Astrocyte (in vitro differentiated cells and primary cell): ENCODE results near the gene FAM53B. TPM values are rescaled to one million over a fixed set of nuclear protein-coding genes. Genes with fewer than 3 reads are reported as not detected.

ENCODE experiments used
- DNase-seq: peaks from one replicate; pipeline ENCODE4 v3.0.0-alpha.2; 2010; ENCODE audit warnings: low read depth
- FAIRE-seq: peaks from 2 replicates; lab custom pipeline; 2011; peaks lifted over from hg19 to GRCh38; lab: Jason Lieb, UNC
- H2AFZ ChIP-seq: 2 replicates; pipeline ENCODE4 v1.6.0; 2012; ENCODE audit warnings: low read depth, low read length, inconsistent platforms
- H3K27ac ChIP-seq: 2 replicates; pipeline ENCODE4 v1.5.1; 2011; ENCODE audit warnings: low read depth, low read length, inconsistent platforms
- H3K27me3 ChIP-seq: 2 replicates; pipeline ENCODE4 v1.6.0; 2011; ENCODE audit warnings: low read length, inconsistent platforms; ENCODE audit not compliant: insufficient read depth
- H3K36me3 ChIP-seq: 2 replicates; pipeline ENCODE4 v1.5.1; 2011; ENCODE audit warnings: low read length, inconsistent platforms; ENCODE audit not compliant: insufficient read depth
- H3K4me1 ChIP-seq: 2 replicates; pipeline ENCODE4 v1.5.1; 2011; ENCODE audit warnings: low read length, inconsistent platforms; ENCODE audit not compliant: insufficient read depth
- H3K4me2 ChIP-seq: 2 replicates; pipeline ENCODE4 v1.6.0; 2012; ENCODE audit warnings: low read length, inconsistent platforms
- H3K4me3 ChIP-seq: 2 replicates; pipeline ENCODE4 v1.5.1; 2011; ENCODE audit warnings: low read depth, mild to moderate bottlenecking, low read length, inconsistent platforms; ENCODE audit not compliant: insufficient read depth
- H3K79me2 ChIP-seq: 2 replicates; pipeline ENCODE4 v1.6.0; 2012; ENCODE audit warnings: mild to moderate bottlenecking, low read length, inconsistent platforms; ENCODE audit not compliant: insufficient read depth
- H3K9ac ChIP-seq: 2 replicates; pipeline ENCODE4 v1.6.0; 2012; ENCODE audit warnings: mild to moderate bottlenecking, low read length, inconsistent platforms
- H3K9me3 ChIP-seq: 2 replicates; pipeline ENCODE4 v1.5.1; 2012; ENCODE audit warnings: low read depth, mild to moderate bottlenecking, low read length, inconsistent platforms; ENCODE audit not compliant: insufficient read depth
- H4K20me1 ChIP-seq: 2 replicates; pipeline ENCODE4 v1.6.0; 2012; ENCODE audit warnings: low read length, inconsistent platforms; ENCODE audit not compliant: insufficient read depth
- H3K27ac Mint-ChIP-seq: one replicate; pipeline ENCODE4 v1.8.0; 2021; ENCODE audit warnings: mild to moderate bottlenecking, mixed read lengths; ENCODE audit not compliant: unreplicated experiment
- H3K27me3 Mint-ChIP-seq: one replicate; pipeline ENCODE4 v1.8.0; 2021; ENCODE audit warnings: low read depth, mixed read lengths; ENCODE audit not compliant: unreplicated experiment
- H3K36me3 Mint-ChIP-seq: one replicate; pipeline ENCODE4 v1.8.0; 2021; ENCODE audit warnings: low read depth, mixed read lengths; ENCODE audit not compliant: unreplicated experiment
- H3K4me1 Mint-ChIP-seq: one replicate; pipeline ENCODE4 v1.8.0; 2021; ENCODE audit warnings: low read depth, mixed read lengths; ENCODE audit not compliant: unreplicated experiment
- H3K4me3 Mint-ChIP-seq: one replicate; pipeline ENCODE4 v1.8.0; 2021; ENCODE audit warnings: mild to moderate bottlenecking, moderate library complexity, mixed read lengths; ENCODE audit not compliant: unreplicated experiment
- H3K9me3 Mint-ChIP-seq: one replicate; pipeline ENCODE4 v1.8.0; 2021; ENCODE audit warnings: mild to moderate bottlenecking, mixed read lengths; ENCODE audit not compliant: unreplicated experiment
- CTCF ChIP-seq: IDR thresholded peaks from 2 replicates; pipeline ENCODE4 v1.5.1; 2011; ENCODE audit warnings: low read depth, mild to moderate bottlenecking, inconsistent platforms, low read length, moderate library complexity; ENCODE audit not compliant: insufficient read depth
- EZH2 ChIP-seq: IDR thresholded peaks from 2 replicates; pipeline ENCODE4 v1.6.1; 2012; ENCODE audit warnings: mild to moderate bottlenecking, low read length, inconsistent platforms; ENCODE audit not compliant: insufficient read depth
- total RNA-seq: library from RNA; stranded (reverse); gene quantifications from 2 replicates; pipeline ENCODE4 v1.2.1, GENCODE V29; 2021

The FAM53B gene
- total RNA-seq, 1 donor from 2014 or later, result 12.9 TPM

DNA sequence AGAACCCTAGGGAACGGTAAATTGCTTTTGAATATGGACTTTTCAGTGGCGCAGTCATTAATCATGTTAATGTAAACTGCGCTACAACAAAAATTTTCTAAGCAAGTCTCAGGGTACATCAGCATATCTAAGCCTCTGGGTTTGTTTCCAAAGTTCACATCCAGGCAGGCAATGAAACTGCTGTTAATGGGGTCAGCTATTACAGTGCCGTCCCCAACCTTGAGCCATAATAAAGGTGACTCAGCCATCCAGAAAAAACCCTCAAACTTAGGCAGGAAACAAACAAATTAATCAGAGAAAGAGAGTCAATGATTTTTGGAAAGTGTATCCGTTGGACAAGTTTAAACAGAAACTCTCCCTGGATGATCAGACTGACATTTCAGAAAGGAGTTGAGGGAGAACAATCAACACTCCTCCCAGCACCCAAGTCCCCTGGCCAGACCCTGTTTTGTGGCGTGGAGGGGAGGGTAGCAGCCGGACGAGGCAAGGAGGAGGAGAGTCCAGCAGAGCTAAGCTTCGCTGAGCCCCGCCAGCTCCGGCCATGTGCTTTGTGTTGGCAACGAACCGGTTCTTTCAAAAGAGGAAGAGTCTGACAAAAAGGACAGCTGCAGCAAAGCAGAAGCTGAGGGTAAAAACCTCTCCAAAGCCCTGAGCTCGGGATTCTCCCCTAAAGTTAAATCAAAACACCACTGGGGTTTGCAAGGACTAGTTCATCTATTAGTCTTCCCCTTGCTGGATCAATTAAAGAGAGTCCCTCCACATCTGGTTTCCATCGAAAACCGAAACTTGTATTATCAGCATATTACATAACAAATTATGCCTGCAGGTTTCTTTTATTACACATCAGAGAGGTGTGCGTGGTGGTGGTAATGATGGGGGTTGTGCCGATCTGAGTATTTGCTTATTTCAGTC lies 3.6 kb downstream of the FAM53B start:
- FAIRE-seq (no peak), DNase-seq (no peak)
- Histone ChIP-seq H3K27me3 (no peaks in the 10 kb centered on the region), H3K9me3 (no peaks in the 10 kb centered on the region), H4K20me1 (peaks cover 70% of the 10 kb centered on the region), H3K4me3 (peak overlapping the region; percentile 32), H3K79me2 (peaks cover 39% of the 10 kb centered on the region), H3K4me1 (peaks cover 32% of the 10 kb centered on the region), H3K27ac (no peak overlapping the region), H2AFZ (no peak overlapping the region), H3K36me3 (no peaks in the 10 kb centered on the region), H3K9ac (peak overlapping the region; percentile 34), H3K4me2 (peak overlapping the region; percentile 88)
- no peaks in the 10 kb centered on the region for H3K9me3 Mint-ChIP-seq
- H3K27me3 Mint-ChIP-seq, result no peaks in the 10 kb centered on the region
- no peak overlapping the region for H3K27ac Mint-ChIP-seq
- peaks cover 2% of the 10 kb centered on the region for H3K36me3 Mint-ChIP-seq
- H3K4me3 Mint-ChIP-seq, result no peak overlapping the region
- TF ChIP-seq CTCF (no peak), EZH2 (no peak)
- peaks cover 41% of the 10 kb centered on the region for H3K4me1 Mint-ChIP-seq

DNA sequence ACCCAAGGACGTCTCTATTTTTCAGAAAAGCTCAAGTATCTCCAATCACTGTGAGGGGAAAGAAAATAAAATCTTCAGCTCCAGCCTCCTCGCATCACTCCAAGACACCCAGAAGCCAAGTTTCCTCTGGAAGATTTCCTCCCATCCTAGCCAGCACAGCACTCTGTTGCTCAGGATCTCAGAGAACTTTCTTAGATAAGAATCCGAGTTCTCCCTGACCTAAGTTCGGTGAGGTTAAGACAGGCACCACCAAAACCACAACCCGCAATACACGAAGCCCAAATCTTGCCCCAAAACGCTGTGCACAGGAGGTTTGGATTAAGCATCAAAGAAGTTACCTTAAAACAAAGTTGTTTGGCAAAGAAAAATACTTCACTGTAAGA lies 4.2 kb downstream of the FAM53B start:
- H3K9me3 ChIP-seq, result no peaks in the 10 kb centered on the region
- H3K27ac ChIP-seq, result no peak overlapping the region
- Mint-ChIP-seq H3K4me3 (peak overlapping the region; percentile 24), H3K9me3 (no peaks in the 10 kb centered on the region), H3K36me3 (peaks cover 2% of the 10 kb centered on the region), H3K27me3 (no peaks in the 10 kb centered on the region), H3K27ac (peak overlapping the region; percentile 15), H3K4me1 (peaks cover 42% of the 10 kb centered on the region)
- H3K9ac ChIP-seq, result no peak overlapping the region
- no peak overlapping the region for H3K4me3 ChIP-seq
- FAIRE-seq (no peak), DNase-seq (no peak)
- no peak for TF ChIP-seq EZH2
- TF ChIP-seq CTCF, result no peak
- no peaks in the 10 kb centered on the region for H3K27me3 ChIP-seq
- no peaks in the 10 kb centered on the region for H3K36me3 ChIP-seq
- H2AFZ ChIP-seq, result no peak overlapping the region
- peaks cover 77% of the 10 kb centered on the region for H4K20me1 ChIP-seq
- H3K4me2 ChIP-seq, result peak overlapping the region; percentile 88
- peaks cover 26% of the 10 kb centered on the region for H3K4me1 ChIP-seq
- H3K79me2 ChIP-seq, result peaks cover 45% of the 10 kb centered on the region
